SHP77 (cell line): ENCODE results near the gene MORN5.

Source experiments
- DNase-seq, 2 experiments: peaks; one replicate each; lab custom pipeline; 2025; lab: John Stamatoyannopoulos, UW

Gene MORN5

GRCh38 chr9:122125158-122125508 lies 34.6 kb upstream of the MORN5 start:
- DNase-seq: peak; percentile 57 to 69

- DNase-seq: no peak
Measured at GRCh38 chr9:122125509-122126330, 34.0 kb upstream of the MORN5 start.

GRCh38 chr9:122126331-122127261 lies 33.1 kb upstream of the MORN5 start:
- no peak for DNase-seq

GRCh38 chr9:122127396-122127798 lies 32.3 kb upstream of the MORN5 start:
- no peak for DNase-seq

GRCh38 chr9:122128007-122128968 lies 31.4 kb upstream of the MORN5 start:
- DNase-seq: no peak

- DNase-seq: no peak
Measured at GRCh38 chr9:122128969-122129343, 30.8 kb upstream of the MORN5 start.

GRCh38 chr9:122129969-122130368 lies 29.7 kb upstream of the MORN5 start:
- no peak for DNase-seq

- no peak for DNase-seq
Measured at GRCh38 chr9:122130837-122131236, 28.9 kb upstream of the MORN5 start.

GRCh38 chr9:122131401-122132001 lies 28.2 kb upstream of the MORN5 start:
- no peak for DNase-seq

- no peak for DNase-seq
Measured at GRCh38 chr9:122132539-122132938, 27.2 kb upstream of the MORN5 start.

GRCh38 chr9:122133263-122133983 lies 26.3 kb upstream of the MORN5 start:
- no peak for DNase-seq

GRCh38 chr9:122133984-122134535 lies 25.6 kb upstream of the MORN5 start:
- no peak for DNase-seq

GRCh38 chr9:122134822-122135528 lies 24.7 kb upstream of the MORN5 start:
- DNase-seq: no peak

- no peak for DNase-seq
Measured at GRCh38 chr9:122135529-122135859, 24.2 kb upstream of the MORN5 start.

GRCh38 chr9:122138560-122139268 lies 21.0 kb upstream of the MORN5 start:
- DNase-seq: no peak

- no peak for DNase-seq
Measured at GRCh38 chr9:122140368-122141193, 19.1 kb upstream of the MORN5 start.

- DNase-seq: no peak
Measured at GRCh38 chr9:122141671-122142070, 18.0 kb upstream of the MORN5 start.

GRCh38 chr9:122143296-122143695 lies 16.4 kb upstream of the MORN5 start:
- DNase-seq: no peak
